Measurements from ENCODE around the gene CPNE5. TPM values are rescaled to one million over a fixed set of nuclear protein-coding genes. Genes with fewer than 3 reads are reported as not detected.

The CPNE5 gene
- total and polyA plus RNA-seq, 9 of the 15 experiments (the other 6 are each of a cell fraction or from before 2014, with no cell fraction given): 0.14 to 1.0 (median 0.46) TPM; not detected in 2

DNA sequence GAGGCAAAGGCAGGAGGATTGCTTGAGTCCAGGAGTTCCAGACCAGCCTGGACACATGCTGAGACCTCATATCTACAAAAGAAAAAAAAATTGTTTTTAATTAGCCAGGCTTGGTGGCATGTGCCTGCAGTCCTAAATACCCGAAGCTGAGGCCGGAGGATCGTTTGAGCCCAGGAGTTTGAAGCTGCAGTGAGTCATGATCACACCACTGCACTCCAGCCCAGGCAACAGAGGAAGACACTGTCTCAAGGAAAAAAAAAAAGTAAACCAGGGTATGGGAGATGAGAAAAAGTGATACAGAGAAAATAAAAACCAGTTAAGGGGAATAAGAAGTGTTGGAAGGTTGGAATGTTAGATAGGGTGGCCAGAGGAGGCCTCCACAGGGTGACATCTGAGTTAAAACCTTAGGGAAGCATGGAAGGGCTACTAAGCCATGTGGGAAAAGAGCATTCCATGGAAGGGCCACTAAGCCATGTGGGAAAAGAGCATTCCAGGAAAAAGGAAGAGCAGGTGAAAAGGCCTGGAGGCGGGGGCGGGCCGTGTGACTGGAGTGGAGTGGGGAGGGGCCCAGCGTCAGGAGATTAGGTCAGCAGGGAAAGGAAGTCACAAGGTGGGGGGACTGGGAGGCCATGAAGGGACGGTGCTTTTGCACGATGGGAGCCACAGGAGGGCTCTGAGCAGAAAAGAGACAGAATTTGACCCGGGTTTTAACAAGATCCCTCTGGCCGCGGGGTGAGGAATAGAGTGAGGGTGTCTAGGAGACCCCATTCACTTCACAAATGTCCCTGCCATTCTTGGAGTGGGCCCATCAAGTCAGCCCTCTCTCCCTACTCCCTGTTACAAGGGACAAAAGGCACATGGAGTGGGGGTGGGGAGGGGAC, 18.3 kb downstream of the CPNE5 start (continued):
- no peak for TF ChIP-seq BRCA1 (IDR thresholded peaks at IDR 0.05)
- no peak for TF ChIP-seq BRCA1 (CRISPR knock-in tag; IDR thresholded peaks at IDR 0.05)
- TF ChIP-seq, protein P1, sequence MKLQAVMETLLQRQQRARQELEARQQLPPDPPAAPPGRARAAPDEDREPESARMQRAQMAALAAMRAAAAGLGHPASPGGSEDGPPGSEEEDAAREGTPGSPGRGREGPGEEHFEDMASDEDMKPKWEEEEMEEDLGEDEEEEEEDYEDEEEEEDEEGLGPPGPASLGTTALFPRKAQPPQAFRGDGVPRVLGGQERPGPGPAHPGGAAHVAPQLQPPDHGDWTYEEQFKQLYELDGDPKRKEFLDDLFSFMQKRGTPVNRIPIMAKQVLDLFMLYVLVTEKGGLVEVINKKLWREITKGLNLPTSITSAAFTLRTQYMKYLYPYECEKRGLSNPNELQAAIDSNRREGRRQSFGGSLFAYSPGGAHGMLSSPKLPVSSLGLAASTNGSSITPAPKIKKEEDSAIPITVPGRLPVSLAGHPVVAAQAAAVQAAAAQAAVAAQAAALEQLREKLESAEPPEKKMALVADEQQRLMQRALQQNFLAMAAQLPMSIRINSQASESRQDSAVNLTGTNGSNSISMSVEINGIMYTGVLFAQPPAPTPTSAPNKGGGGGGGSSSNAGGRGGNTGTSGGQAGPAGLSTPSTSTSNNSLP (IDR thresholded peaks at IDR 0.05; ENCODE audit: borderline replicate concordance, low read depth, low read length): no peak
- no peak for TF ChIP-seq ATF1 (CRISPR knock-in tag; IDR thresholded peaks at IDR 0.05)
- TF ChIP-seq ATF1 (tag; IDR thresholded peaks at IDR 0.05): peak; percentile 58; the same call in 1 of the 2 replicates
- TF ChIP-seq, protein P2, sequence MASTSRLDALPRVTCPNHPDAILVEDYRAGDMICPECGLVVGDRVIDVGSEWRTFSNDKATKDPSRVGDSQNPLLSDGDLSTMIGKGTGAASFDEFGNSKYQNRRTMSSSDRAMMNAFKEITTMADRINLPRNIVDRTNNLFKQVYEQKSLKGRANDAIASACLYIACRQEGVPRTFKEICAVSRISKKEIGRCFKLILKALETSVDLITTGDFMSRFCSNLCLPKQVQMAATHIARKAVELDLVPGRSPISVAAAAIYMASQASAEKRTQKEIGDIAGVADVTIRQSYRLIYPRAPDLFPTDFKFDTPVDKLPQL (IDR thresholded peaks at IDR 0.05; ENCODE audit: extremely low read depth, insufficient read length): no peak
- TF ChIP-seq ZNF408 (CRISPR knock-in tag; IDR thresholded peaks at IDR 0.05; ENCODE audit: low read depth): no peak
- peak; percentile 84 for TF ChIP-seq ZNF668 (CRISPR knock-in tag; IDR thresholded peaks at IDR 0.05)
- 0 out of 2 replicates have a peak, but pooled peaks have one; percentile 8 for TF ChIP-seq USF2 (CRISPR knock-in tag; IDR thresholded peaks at IDR 0.05)
- peak; percentile 84; the same call in 1 of the 2 replicates for TF ChIP-seq KAT7 (CRISPR knock-in tag; IDR thresholded peaks at IDR 0.05; ENCODE audit: borderline replicate concordance)
- peak; percentile 37 for TF ChIP-seq POLR2B (IDR thresholded peaks at IDR 0.05; ENCODE audit: low read depth, partially characterized antibody)
- no peak for TF ChIP-seq MEF2A (IDR thresholded peaks at IDR 0.05; ENCODE audit: control insufficient read depth, low read depth, low read length)
- peak; percentile 9 to 48; a peak in 2 of 4 replicates for TF ChIP-seq TRIM24 (IDR thresholded peaks at IDR 0.05)
- no peak for TF ChIP-seq ZNF140 (CRISPR knock-in tag; IDR thresholded peaks at IDR 0.05)
- TF ChIP-seq PPARD (CRISPR knock-in tag; IDR thresholded peaks at IDR 0.05): no peak
- TF ChIP-seq SIN3B (IDR thresholded peaks at IDR 0.05; ENCODE audit: low read depth): no peak
- TF ChIP-seq TFAM (CRISPR knock-in tag; conservative IDR thresholded peaks at IDR 0.05): no peak
- TF ChIP-seq ZBTB2 (IDR thresholded peaks at IDR 0.05): 0 out of 2 replicates have a peak, but pooled peaks have one; percentile 56
- TF ChIP-seq ZNF23 (CRISPR knock-in tag; IDR thresholded peaks at IDR 0.05): no peak
- TF ChIP-seq PATZ1 (CRISPR knock-in tag; IDR thresholded peaks at IDR 0.05; ENCODE audit: borderline replicate concordance): no peak
